ENCODE measurements around the gene INPP4B.
"Not testable (repeated sequence)": the region's sequence is repeated elsewhere in the genome, so short reads cannot be mapped to it uniquely, and the experiment has no call there.

INPP4B gene

DNA sequence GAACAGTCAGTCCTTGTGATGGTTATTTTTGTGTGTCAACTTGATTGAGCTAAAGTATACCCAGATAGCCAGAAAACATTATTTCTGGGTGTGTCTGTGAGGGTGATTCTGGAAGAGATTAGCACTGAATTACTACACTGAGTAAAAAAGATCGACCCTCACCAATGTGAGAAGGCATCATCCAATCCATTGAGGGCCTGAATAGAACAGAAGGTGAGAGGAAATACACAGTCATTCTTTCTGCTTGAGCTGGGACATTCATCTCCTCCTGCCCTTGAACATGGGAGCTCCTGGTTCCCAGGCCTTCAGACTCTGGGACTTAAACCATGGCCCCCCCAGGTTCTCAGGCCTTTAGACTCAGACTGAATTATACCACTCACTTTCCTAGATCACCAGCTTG, 22.3 kb downstream of the INPP4B start:
- DNase-seq = no peak

- no peak for DNase-seq
These were observed 27.6 kb downstream of the INPP4B start for GRCh38 chr4:142818476-142818875.

DNA sequence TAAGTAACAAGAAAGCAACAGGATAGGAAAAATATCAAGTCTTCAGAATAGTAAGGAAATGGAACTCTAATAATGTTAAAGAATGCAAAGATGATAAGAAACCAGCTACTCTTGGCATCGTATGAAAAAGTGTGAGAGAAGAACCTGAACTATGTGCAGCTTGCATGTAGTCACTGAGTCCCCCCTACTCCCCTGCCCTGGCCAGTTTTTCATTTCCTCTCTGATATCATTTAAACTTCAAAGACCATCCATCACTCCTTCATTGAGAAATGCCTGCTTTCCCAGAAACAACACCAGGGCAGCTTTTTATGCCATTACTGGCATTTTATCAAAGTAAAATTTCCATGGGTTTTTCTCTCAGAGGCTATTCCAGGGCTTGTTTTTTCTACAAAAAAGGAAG, 28.1 kb downstream of the INPP4B start:
- no peak for DNase-seq

DNA sequence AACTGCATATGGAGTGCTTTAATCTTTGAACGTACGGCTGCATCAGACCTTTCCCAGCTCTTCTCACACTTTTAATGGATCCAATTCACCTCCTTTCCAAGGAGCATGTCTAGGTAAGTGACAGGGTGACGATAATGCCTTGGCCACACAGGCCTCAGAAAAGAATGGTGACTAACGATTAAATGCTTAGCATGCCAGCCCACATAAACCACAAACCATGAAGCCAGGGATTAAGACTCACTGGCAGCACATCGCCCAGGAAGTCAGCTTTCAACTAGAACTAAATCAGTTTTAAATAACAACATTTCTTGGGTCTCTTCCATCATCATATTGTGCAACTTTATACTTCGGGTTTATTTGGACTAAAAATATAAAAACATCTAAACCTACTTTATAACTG, 28.7 kb downstream of the INPP4B start:
- no peak for DNase-seq

DNA sequence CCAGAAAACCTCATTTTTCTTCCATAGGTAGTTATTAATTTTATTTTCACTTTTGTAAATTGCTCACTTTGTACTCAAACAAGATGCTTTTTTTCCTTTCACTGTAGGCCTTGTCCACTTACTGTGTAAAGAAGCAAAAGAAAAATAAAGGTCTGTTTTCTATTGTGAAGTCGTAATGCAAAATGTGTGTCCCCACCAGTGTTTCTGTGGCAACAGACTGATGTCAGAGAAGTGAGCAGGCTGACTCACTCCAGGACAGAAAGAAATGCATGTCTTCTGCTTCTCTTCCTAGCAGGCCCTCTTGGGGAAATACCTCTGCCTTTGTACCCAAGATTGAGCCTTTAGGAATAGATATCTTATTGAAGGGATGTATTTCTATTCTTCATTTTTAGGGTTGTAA, 30.3 kb downstream of the INPP4B start:
- no peak for DNase-seq

GRCh38 chr4:142813388-142813787, 32.7 kb downstream of the INPP4B start:
- no peak for DNase-seq

- no peak for DNase-seq
These were observed 34.0 kb downstream of the INPP4B start for GRCh38 chr4:142812091-142812490.

DNA sequence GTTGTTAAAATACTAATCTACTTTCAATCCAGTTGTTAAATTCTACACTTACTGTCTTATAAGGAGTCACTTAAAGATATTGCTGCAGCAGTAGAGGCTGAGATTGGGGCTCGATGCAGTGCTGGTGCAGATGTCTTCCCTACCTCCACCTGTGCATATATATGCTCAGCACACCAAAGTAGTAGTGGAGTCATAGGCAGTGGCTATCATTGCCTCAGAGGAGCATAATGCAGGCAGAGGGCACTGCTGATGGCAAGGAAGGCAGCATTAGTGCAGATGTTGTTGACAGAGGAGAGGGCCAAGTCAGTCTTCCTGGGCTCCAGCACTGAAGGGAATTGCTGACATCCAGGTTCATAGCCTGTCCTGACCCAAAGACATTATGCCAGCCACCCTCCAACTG, 35.1 kb downstream of the INPP4B start:
- DNase-seq = no peak

DNA sequence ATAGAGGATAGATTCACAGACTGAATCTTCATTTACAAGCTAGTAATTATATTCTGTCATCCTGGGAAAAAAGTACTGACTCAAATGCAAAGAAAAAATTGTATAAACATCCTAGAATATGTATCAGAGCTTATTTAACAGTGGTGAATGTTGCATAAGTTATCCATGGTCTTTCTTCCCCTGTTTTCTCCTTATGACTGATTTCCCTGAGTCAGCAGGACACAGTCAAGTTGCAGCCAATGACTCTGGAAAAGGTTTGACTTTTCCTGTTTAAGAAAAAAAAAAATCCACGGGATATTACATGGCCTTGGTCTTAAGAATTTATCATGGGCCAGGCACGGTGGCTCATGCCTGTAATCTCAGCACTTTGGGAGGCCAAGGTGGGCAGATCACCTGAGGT, 36.5 kb downstream of the INPP4B start:
- no peak for DNase-seq

GRCh38 chr4:142803879-142804278, 42.2 kb downstream of the INPP4B start:
- DNase-seq = not testable (repeated sequence)

DNA sequence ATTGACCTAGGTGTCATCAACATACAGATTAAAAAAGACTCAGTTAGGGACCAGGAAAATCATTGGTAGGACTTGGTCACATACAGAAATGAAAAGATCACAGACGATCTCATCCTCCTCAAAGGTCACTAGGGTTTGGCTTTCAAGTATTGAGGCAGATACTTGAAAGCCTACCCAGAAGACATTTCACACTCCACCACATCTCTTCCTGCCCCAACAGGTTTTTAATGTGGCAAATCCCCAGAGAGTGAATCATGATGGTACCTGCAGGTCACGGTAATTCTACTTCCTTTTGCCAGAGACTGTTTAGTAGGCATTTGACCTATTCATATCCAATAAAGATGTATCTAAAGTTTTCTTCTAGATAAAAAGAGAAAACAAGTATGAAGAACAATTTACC, 44.1 kb downstream of the INPP4B start:
- DNase-seq = no peak

- no peak for DNase-seq
These were observed 65.0 kb downstream of the INPP4B start for GRCh38 chr4:142781114-142781513.

- DNase-seq = no peak
These were observed 67.2 kb downstream of the INPP4B start for GRCh38 chr4:142778900-142779299.

DNA sequence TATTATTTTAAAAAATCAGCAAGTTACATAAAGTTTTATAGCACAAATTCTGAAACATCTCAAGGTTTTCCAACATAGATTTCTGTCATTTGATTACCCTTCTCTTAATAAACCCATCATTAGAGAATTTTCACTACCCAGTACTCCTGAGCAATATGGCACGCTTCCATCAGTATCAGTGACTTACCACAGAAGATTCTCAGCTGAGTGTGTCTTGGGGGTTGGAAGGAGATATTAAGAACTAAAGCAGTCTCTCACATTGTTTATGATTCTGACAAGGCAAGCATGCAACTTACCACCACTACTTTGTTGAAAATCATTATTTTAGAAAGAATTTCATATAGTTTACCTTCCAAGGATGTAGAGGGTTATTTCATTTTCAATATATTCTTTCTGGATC, 67.7 kb downstream of the INPP4B start:
- no peak for DNase-seq

- no peak for DNase-seq
These were observed 68.9 kb downstream of the INPP4B start for GRCh38 chr4:142777045-142777743.

GRCh38 chr4:142776026-142776425, 70.1 kb downstream of the INPP4B start:
- no peak for DNase-seq

DNA sequence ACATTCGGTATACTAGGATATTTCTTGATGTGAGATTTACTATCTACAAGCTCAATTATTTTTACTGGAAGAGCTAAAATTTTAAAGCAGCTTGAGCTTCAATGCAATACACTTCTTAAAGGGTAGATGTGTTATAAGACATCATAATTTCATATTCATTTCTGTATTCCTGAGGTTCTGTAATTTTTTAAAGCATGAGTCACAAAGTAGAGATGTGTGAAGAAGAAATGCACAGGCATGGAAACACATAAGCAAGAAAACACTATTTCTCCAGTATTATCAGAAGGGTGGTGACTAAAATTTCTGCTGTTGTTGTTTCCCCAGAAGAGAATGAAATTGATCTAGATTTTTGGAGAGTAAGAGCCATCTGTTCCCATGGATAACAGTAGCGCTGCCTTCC, 72.6 kb downstream of the INPP4B start:
- DNase-seq = no peak

- DNase-seq = no peak
These were observed 83.8 kb downstream of the INPP4B start for GRCh38 chr4:142762280-142762679.

DNA sequence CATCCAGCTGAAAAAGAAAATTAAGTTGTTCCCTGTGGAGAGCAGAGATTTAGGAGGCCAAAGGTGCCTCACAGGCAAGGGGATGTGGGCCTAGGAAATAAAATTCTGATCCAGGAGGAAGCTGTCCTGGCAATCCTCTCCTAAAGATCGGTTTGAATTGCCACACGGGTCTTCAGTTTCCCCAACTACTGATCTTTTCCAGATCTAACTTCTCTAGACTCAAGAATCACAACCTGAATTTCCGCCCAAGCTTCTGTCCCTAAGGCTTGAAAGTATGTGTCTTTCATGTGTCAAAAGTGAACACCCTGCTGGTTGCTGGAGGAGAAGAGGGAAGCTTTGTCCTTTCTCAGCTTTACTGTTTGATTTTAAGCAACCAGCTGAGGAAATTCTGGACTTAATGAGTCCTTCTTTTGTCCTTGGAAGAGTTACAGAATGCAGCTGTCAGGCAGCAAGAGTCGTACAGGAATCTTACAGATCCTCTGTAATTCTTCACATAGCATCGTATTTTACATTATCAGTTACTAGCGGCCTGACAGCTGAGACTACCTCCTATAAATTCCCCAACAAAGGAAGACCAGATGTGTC, 93.8 kb downstream of the INPP4B start:
- no peak for DNase-seq

GRCh38 chr4:142743121-142743825, 102.8 kb downstream of the INPP4B start:
- no peak for DNase-seq

DNA sequence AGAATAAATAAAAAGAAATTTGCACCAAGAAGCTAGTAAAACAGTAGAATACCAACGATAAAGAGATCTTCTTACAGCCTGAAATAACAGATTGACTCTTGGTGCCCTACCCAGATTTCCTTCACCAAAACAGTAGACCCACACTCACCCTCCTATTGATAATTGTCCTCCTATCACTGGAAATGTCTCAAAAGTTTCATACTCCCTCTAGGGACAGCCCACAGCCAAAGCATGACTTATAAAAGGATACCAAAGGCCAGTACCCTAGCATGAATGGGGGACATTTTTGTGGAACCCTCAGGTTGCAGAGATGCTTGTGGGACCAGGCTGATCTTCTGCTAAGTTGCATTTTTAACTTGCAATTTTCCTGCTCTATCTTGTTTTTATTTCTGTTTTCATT, 104.1 kb downstream of the INPP4B start:
- DNase-seq = no peak

- DNase-seq = no peak
These were observed 117.9 kb downstream of the INPP4B start for GRCh38 chr4:142728233-142728632.

DNA sequence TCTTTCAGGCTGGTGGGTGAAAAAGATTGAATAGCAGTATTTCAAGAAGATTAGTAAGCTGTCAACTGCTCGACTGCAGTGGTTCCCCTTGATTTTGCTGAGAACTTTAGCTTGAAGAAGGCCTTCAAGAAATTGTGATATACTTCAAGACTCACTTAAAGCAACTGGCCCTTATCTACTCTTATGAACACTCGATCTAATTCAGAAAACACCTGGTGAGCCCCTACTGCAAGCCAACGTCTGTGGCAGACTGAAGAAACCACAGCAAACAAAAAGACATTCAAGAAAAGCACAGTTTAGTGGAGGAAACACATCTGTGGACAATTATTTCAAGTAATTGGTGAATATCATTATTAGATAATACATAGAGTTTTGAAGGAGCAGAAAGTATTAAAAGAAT, 119.0 kb downstream of the INPP4B start:
- DNase-seq = no peak

DNA sequence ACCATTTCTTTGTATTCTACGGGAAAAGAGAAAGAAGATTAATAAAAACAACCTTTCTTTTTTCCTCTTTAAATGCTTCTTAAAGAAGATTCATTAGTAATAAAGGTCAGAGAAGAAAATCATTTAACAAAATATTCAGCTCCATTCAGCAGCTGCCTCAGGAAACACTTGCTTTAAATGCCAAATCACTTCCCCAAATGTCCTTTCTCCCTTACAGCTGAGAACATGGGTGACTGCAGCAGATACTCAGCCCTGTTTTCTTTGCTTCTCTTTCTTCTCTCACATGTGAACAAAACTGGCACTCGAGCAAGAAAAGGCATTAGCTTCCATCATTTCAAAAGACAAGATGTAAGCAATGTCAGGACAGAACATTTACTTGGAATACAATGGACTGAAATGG, 120.2 kb downstream of the INPP4B start:
- no peak for DNase-seq

DNA sequence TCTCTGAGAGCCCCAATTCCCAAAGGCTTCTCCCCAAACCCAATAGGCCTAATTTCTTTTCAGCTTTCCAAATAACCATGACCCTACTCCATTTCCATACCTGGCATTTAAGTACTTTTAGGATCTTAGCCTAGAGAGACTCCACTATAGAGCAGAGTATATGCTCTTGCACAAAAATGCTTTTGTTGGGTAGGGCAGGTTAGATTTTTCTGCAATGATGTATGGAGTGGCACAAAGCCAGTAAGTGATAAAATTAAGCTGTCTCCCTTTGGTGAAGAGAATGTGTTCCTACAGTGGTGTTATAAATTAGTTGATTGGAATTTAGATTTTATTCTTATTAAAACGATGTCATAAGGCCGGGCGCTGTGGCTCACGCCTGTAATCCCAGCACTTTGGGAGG, 124.9 kb downstream of the INPP4B start:
- DNase-seq = no peak

All from NK-92 treated with Interleukin-12 subunit alpha and Interleukin-12 subunit beta, amount 100 ng/mL, for 24 hours (cell line).